DMS 273 (cell line): ENCODE measurements around the gene SLC35D2.
"Not testable (repeated sequence)": the region's sequence is repeated elsewhere in the genome, so short reads cannot be mapped to it uniquely, and the experiment has no call there.

ENCODE experiments used
- DNase-seq: peaks from one replicate; lab custom pipeline; 2025; ENCODE audit not compliant: unreplicated experiment; lab: John Stamatoyannopoulos, UW

The SLC35D2 gene

GRCh38 chr9:96400132-96400910, 16.8 kb upstream of the SLC35D2 start:
- DNase-seq: no peak

- DNase-seq: no peak
Observed at GRCh38 chr9:96399325-96399633, 15.8 kb upstream of the SLC35D2 start.

- DNase-seq: no peak
Observed at GRCh38 chr9:96398582-96399324, 15.2 kb upstream of the SLC35D2 start.

GRCh38 chr9:96395964-96396363, 12.5 kb upstream of the SLC35D2 start:
- DNase-seq: no peak

DNA sequence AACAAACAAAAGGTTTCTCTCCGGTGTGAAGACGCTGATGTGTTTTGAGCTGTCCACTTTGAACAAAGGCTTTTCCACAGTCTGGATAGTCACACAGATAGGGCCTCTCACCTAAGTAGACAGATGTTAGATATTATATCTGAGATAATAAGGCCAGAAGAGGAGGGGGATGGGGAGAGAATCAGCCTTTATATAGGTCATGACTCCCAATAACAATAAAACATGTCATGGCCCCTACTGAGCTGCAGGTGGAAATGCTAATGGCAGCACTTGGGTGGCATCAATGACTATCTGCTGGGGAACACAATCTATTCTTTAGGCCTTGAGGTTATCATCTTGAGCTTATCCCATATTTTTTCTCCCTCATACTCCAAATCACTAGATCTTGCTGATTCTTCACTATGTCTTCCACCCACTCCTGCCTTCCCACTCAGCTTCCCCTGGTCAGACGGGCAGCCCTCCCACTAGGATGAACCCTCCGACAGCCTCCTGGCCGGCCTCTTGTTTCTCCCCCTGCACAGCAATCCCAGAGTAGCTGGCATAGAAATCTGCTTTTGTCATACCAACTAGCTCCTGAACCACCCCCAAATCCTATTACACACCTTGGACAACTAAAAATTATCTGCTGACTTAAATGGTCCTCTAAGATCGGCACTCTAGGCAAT, 11.5 kb upstream of the SLC35D2 start:
- DNase-seq: no peak

GRCh38 chr9:96392263-96392662, 8.8 kb upstream of the SLC35D2 start:
- DNase-seq: no peak

DNA sequence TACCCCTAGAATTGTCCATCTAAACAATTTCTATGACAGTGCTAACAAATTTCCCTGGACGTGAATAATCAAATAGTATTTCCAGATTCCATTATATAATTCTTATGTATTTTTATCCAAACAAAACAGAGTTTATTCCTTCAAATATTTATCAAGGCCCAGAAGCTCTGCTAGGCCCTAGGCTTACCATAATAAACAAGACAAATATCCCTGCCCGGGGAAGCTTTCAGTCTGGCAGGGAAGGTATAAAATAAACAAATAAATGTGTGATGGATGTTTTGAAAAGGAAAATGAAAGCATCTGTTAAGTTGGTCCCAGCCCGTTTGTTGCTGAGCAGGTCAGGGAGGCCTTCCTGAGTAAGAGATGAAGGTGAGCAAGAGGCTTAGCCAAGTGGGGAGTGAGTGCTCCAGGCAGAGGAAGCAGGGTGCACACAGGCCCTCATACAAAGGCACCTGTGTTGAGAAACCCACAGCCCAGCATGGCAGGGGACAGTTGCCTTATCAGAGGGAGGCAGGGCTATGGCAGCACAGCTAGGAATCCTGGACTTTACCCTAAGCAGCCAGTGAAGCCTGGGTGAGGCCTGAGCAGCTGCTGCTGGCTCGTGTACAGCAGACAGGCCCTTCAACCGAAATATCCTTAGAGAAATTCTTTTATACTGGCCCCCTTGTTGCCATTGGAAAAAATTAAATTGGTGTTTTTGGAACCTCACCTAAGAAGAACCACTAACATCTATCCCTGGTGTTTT, 7.7 kb upstream of the SLC35D2 start:
- no peak for DNase-seq

GRCh38 chr9:96388144-96388543, 4.6 kb upstream of the SLC35D2 start:
- no peak for DNase-seq

DNA sequence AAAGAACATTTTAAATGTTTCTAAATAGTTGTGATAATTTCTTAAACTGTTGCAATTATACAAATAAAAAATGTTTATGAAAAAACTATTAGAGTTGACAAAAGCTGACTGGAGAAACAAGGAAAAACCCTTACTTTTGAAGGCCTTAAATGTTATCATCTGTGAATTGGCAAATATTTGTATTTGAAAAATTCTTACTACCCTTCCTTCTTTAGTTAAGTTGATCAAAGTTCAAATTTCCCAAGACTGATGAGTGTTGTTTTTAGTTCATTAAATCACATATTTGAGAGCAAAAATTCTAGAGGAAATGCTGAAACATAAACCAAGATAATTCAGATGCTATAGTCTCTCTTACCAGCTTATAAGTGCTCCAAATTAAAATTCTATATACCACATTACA, 2.6 kb upstream of the SLC35D2 start:
- DNase-seq: no peak

GRCh38 chr9:96382839-96383164, 709 bp downstream of the SLC35D2 start:
- DNase-seq: no peak

DNA sequence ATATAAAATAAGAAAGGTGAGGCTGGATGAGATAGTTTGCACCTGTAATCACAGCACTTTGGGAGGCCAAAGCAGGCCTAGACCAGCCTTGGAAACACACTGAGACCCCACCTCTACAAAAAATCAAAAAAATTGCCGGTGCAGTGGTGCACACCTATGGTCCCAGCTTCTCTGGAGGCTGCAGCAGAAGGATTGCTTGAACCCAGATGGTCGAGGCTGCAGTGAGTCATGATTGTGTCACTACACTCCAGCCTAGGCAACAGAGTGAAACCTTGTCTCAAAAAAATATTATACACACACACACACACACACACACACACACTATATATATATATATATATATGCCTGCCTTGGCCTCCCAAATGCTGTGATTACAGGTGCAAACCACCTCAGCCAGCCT, 1.3 kb downstream of the SLC35D2 start:
- DNase-seq: no peak

DNA sequence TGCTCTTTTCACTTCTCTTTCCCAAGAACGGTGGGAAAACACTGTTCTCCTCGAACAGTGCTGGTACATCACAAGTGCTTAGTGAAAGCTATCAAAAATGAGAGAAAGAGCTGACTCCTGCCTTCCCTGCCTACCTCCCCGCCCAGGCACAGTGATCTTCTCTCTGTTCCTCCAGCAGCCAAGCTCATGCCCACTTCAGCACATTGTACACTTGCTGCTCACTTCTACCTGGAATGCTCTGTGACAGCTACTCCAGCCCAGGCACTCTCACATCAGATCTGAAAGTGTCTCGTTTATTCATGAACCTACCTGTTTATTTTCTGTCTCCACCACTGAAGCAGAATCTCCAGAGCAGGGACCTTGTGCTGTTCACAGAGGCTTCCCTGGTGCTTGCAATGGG, 1.8 kb downstream of the SLC35D2 start:
- DNase-seq: no peak

GRCh38 chr9:96381125-96381524, 2.4 kb downstream of the SLC35D2 start:
- DNase-seq: no peak

DNA sequence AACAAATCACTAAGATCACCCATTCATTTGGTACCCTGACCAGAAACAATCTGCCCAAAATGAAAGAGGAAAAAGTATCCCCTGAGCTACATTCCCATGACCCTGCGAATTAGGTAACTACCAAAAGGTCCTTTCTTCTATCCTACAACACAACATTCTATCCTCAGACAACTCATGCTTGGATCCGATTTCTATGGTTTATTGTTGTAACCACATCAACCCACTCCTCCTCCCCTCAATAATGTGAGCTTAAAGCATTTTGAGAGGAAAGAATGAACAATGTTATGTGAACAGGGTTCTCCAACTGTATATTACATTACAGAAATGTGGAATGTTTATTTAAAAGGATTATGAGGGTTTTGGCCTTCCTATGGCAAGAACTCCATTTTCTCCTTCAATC, 4.0 kb downstream of the SLC35D2 start:
- DNase-seq: no peak

GRCh38 chr9:96378187-96378586, 5.3 kb downstream of the SLC35D2 start:
- DNase-seq: no peak

- DNase-seq: peak; percentile 11
Observed at GRCh38 chr9:96376891-96377874, 6.3 kb downstream of the SLC35D2 start.

- not testable (repeated sequence) for DNase-seq
Observed at GRCh38 chr9:96375507-96375906, 8.0 kb downstream of the SLC35D2 start.

- DNase-seq: no peak
Observed at GRCh38 chr9:96367943-96368342, 15.6 kb downstream of the SLC35D2 start.

- DNase-seq: peak; percentile 12
Observed at GRCh38 chr9:96363175-96363967, 20.1 kb downstream of the SLC35D2 start.

DNA sequence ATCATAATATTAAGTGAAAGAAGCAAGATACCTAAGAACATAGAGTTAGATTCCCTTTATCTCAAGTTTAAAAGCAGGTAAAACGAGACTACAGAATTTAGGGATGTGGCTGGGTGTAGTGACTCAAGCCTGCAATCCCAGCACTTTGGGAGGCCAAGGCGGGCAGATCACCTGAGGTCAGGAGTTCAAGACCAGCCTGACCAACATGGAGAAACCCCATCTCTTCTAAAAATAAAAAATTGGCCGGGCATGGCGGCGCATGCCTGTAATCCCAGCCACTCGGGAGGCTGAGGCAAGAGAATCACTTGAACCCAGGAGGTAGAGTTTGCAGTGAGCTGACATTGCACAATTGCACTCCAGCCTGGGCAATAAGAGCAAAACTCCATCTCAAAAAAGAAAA, 21.4 kb downstream of the SLC35D2 start:
- DNase-seq: not testable (repeated sequence)
